GM18517 (cell line): Measurements from ENCODE around the gene RARB.
A peak's percentile ranks its signal among the peaks of the same experiment; 100 is the strongest.

Source experiments
- ATAC-seq: cut with Tn5 transposase; IDR thresholded peaks from one replicate; pipeline ENCODE4 v1.9.1; 2021; ENCODE audit warnings: mild to moderate bottlenecking, moderate library complexity; ENCODE audit not compliant: unreplicated experiment

The RARB gene

GRCh38 chr3:25447285-25447684, 19.2 kb downstream of the RARB start:
- no peak for ATAC-seq

DNA sequence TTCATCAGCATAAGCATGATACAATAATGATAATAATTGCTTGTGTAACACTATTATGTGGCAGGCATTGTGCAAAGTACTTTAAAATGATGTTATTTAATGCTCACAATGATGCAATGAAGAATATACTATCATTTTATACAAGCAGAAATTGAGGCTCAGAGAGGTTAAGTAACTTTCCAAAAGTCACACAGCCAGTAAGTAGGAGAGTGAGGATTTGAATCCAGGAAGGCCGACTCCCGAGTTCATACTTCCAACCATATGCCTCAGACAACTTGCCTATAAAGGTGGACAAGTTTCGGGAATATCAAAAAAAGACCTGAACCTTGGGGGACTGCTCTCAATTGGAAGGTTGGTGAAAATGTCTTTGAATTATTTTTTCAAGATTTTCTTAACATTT, 19.9 kb downstream of the RARB start:
- ATAC-seq = no peak

GRCh38 chr3:25448750-25449692, 21.0 kb downstream of the RARB start:
- ATAC-seq = no peak

GRCh38 chr3:25449857-25450256, 21.8 kb downstream of the RARB start:
- no peak for ATAC-seq

DNA sequence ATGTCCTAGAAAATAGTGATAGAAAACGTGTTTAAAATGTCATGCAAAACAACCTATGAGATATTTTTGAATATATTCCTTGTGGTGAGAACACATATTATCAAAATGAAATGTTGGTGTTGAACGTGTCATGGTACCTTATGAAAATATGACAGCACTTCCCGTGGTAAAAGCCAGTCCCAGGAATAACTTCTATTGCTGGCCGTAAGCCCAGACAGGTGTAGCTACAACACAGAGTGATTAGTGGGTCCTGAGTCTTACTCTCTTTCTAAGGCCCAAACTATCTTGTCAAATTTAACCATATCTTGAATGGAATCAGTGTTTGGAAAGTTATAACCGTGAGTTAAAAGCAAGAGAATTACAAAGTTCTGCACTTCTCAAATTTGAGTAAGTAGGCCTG, 24.1 kb downstream of the RARB start:
- ATAC-seq = no peak

DNA sequence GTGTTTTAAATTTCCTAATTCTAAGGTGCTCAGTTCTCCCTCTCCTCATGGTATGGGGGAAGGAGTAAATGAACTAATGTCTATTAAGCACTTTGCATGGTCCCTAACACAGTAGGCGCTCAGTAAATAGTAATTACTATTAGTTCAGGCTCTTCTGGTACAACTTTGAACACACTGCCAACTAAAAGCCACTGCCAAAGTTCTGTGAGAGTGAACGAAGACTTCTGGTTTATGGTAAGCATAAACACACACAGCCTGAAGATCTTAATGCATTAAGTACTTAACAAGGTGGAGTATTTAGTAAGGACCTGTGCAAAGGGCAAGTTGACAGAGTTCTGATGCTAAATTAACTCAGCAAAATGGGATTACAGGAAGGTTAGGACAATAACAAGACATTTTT, 24.7 kb downstream of the RARB start:
- ATAC-seq = no peak

DNA sequence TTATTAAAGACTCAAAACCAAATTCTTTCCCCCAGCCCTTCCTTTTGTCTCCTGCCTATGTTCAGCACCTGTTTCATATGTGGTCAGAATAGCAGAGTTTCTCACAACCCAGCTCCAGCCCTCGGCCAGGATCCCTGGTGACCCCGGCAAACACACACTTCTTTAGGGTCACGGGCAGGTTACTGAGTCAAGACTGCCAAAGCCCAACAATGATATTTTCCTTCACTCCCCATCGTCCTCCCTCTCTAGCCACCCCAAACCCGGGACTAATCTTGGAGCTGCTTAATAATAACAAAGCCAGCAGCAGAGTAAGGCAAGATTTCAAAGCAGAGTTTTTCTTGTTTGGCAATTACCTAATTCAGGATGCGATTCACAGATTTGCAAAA, 25.5 kb downstream of the RARB start:
- ATAC-seq = no peak

DNA sequence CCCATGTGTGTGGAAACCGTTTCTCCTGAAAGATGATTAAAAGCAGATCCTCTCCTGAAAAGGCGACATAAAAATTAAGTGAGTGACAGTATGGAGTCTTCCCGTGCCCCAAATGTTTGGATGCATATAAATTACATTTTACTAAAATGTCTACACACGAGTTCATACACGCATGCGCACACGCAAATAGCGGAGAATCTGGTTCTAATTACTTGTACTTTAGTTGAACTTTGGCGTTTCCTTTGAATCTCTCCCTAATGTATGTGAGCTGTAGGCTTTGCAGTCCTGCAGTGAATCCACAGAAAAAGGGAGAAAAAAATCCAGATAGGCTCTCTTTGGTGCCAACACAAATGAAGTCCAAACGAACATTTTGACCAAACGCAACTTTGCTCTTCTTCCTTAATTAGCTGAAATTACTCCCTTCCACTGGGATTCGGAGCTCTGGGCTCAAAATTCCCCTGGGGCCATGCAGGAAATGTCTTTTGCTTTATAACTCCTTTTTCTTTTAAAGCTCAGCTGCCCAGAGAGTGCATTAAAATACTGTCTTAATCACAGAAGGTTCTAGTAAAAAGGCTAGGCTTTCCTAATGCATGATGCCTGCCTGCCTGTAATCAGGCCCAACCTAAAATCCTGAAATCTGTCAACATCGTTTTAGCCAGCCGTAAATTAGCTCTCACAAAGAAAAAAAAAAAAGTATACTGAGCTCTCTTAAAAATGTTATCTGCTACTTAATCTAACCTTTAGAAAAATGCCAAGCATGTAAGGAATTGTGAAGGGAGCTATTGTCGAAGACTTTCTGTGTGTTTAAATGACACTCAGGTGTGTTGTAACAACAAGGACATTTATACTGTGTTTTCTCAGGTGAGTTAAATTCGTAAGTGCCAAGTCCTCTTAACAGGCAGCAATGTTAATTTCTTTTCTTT, 26.2 kb downstream of the RARB start:
- ATAC-seq = no peak

- ATAC-seq = no peak
These were observed 27.5 kb downstream of the RARB start for GRCh38 chr3:25455441-25456132.

GRCh38 chr3:25456723-25457670, 28.9 kb downstream of the RARB start:
- no peak for ATAC-seq

DNA sequence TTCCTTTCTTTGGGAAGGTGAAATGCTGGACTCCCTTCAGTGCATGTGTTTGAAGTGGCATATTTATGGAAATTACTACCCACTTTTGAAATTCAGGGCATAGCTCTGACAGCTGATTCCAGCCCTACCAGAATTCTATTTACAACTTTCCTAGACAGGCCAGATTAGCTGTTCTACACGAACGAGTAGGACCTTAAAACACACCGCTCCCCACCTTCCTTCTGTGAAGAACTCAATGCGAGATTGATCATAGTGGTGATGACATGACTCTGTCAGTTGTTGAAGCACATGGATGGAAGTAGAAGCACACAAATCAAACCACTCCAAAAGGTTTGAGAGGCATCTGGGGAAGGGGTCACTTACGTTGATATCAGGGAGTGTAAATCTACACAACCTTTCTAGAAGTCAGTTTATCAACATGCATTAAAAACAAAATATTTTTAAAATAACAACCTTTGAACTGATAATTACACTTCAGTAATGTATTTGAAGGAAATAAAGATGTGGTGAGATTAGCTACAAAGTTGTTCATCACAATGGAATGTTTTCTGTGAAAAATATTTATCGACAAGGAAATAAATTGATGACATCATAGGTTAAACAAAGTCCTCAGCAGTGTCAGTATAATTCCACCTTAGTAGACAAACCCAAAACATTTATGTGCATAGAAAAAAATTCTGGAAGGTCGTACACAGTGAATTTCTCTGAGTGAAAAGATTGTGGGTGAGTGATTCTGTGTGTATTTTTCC, 29.8 kb downstream of the RARB start:
- ATAC-seq = no peak

- no peak for ATAC-seq
These were observed 30.4 kb downstream of the RARB start for GRCh38 chr3:25458420-25458814.

DNA sequence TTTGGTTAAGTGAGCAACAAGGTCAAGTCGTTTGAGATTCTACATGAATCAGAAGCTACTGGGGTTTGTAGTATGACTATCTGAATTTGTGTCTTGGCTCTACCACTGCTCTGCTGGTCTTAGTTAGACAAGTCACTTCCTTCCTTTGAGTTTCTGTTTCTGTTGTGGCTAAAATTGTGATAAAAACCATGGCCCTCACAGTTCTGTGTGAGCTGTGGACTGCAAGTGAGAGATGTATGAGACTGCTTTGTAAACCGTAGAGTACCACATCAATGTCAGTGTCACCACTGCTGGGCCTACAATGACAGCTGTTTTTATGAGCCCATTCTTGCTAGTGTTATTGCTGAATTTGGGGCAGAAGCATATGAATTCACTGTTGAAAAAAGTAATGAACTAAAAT, 32.7 kb downstream of the RARB start:
- peak; percentile 98 for ATAC-seq

- ATAC-seq = no peak
These were observed 33.9 kb downstream of the RARB start for GRCh38 chr3:25461946-25462345.

GRCh38 chr3:25462495-25462894, 34.4 kb downstream of the RARB start:
- ATAC-seq = no peak

GRCh38 chr3:25463836-25464418, 35.9 kb downstream of the RARB start:
- no peak for ATAC-seq

DNA sequence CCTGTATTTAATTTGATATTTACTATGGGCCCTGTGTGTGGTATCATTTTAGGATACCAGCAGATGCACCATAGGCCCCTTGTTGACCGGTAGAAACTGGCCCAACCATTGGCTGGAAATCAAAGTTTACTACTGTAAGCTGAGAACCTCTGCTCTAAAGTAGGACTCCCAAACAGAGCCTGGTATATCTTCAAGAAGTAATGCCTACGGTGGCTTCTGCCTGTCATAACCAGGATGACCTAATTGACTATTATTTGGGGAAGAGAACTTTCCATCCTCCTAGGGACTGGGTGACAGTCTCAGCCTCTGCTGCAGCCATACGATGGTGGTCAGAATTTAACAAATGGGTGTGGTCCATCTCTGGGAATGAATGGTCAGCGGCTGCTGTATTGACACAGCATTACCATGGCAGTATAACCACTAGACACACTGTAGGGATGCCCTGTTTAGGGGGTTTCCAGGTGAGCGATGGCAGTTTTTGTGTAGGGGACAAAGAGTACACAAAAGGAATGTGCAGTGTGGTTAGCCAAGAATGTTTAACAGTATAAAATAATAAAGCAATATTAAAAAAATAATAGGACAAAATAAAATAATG, 37.3 kb downstream of the RARB start:
- ATAC-seq = no peak

- no peak for ATAC-seq
These were observed 40.8 kb downstream of the RARB start for GRCh38 chr3:25468866-25469319.

DNA sequence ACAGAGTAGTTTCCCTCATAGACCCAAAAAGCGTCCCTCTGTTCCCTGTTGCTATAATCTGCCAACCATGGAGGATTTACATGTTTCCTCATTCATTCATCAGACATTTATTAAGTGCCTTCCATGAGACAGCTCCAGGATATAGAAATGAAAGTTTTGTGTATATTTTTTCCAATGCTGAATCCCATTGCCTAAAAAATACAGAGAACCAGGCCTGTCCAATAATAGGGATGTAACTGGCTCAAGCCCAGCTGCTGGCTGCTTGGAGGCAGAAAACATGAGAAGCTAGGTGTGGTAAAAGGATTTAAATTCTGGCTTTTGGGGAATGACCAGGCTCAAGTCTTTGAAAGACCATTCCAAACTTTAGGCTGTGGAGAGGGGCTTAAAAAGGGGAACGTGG, 41.5 kb downstream of the RARB start:
- no peak for ATAC-seq
